Body of pancreas (tissue), 4 donors: ENCODE measurements around the gene MYL3. TPM values are rescaled to one million over a fixed set of nuclear protein-coding genes. Genes with fewer than 3 reads are reported as not detected.
"Not testable (repeated sequence)": the region's sequence is repeated elsewhere in the genome, so short reads cannot be mapped to it uniquely, and the experiment has no call there.

ENCODE experiments used
- ATAC-seq: fragments of 150-250 bp; one replicate; pipeline ENCODE4 v1.9.1; 2016
- DNase-seq, 4 donors: peaks; one replicate each; pipeline ENCODE4 v3.0.0-alpha.2; 2019
- H3K27ac ChIP-seq, 4 donors: fragments of 200-600 bp; sonication (generic); 1 replicate in 3 of 4; 2 replicates in 1 of 4; pipeline versions ENCODE4 v1.5.1 to v1.6.1; 2016 to 2019; ENCODE audit warnings: mild to moderate bottlenecking in 1 of 4, mixed read lengths in 1 of 4, moderate library complexity in 1 of 4
- H3K27me3 ChIP-seq, 2 donors: fragments of 200-600 bp; sonication (generic); one replicate each; pipeline ENCODE4 v1.6.0; 2016; ENCODE audit warnings: mild to moderate bottlenecking in 1 of 2
- H3K36me3 ChIP-seq, 2 donors: fragments of 200-600 bp; sonication (generic); replicated peaks in 1 of 2; 2 replicates each; pipeline ENCODE4 v1.5.1; 2016; ENCODE audit warnings: low read depth in 2 of 2; ENCODE audit not compliant: insufficient read depth in 1 of 2
- H3K4me1 ChIP-seq: fragments of 200-600 bp; sonication (generic); one replicate; pipeline ENCODE4 v1.6.0; 2016
- H3K4me3 ChIP-seq, 2 donors: fragments of 200-600 bp; sonication (generic); 1 replicate in 1 of 2; 2 replicates in 1 of 2; pipeline ENCODE4 v1.5.1; 2016 to 2019
- H3K9me3 ChIP-seq, 3 donors: fragments of 200-600 bp; sonication (generic); 1 replicate in 2 of 3; 2 replicates in 1 of 3; pipeline ENCODE4 v1.5.1; 2016
- CTCF ChIP-seq, 7 experiments: fragments of 450-650 bp in 4 of 7; fragments of 200-600 bp in 3 of 7; sonication (generic) in 3 of 7; IDR thresholded peaks; one replicate each; pipeline ENCODE4 v1.5.1; 2016 to 2019; ENCODE audit warnings: antibody characterized with exemption in 7 of 7
- POLR2A ChIP-seq, 3 donors: fragments of 450-650 bp; IDR thresholded peaks; one replicate each; pipeline ENCODE4 v1.6.1; 2016; ENCODE audit warnings: antibody characterized with exemption in 3 of 3, mild to moderate bottlenecking in 2 of 3
- WGBS, 2 donors: methylation state at CpG; one replicate each; pipeline ENCODE4 v1.1.5; 2017; 5-methylcytosine and 5-hydroxymethylcytosine counted together
- intact Hi-C: fragments of 100-400 bp; cut with DNase I; formaldehyde crosslinking; loops from one replicate; pipeline ENCODE4 v1.15.1; 2023
- total RNA-seq, 2 donors: library from RNA; depleted of rRNA; stranded (reverse); fragments of >200 nt; gene quantifications; one replicate each; pipeline ENCODE4 v1.1.0, GENCODE V29; 2016

MYL3 gene
- 10 to 100 TPM in 1 of 2 donors, not detected in 1; 10.4 TPM for total RNA-seq

GRCh38 chr3:46863261-46863782 lies at the start of gene MYL3:
MYL3 (minus strand) TSS chr3:46863444; CDS start chr3:46863390, 54 bp downstream.
- Histone ChIP-seq H3K4me3 (no peak within 1 kb of the TSS), H3K9me3 (no peaks in the 10 kb centered on the region), H3K27me3 (no peaks in the 10 kb centered on the region), H3K36me3 (no peaks in the 10 kb centered on the region), H3K4me1 (peaks cover 20% of the 10 kb centered on the region), H3K27ac (no peak within 1 kb of the TSS)
- intact Hi-C loops: no loop called here
- DNase-seq (peak in 1 of 4 donors; percentile 4), ATAC-seq (no peak)
- 74 to 76% methylated on average over 4 to 7 of the region's 7 CpGs for WGBS, 2 donors
- TF ChIP-seq POLR2A (IDR thresholded peaks at IDR 0.05) (no peak), CTCF (IDR thresholded peaks at IDR 0.05) (no peak)

- Histone ChIP-seq H3K27me3 (no peaks in the 10 kb centered on the region), H3K27ac (no peak overlapping the region), H3K9me3 (no peaks in the 10 kb centered on the region), H3K36me3 (peaks cover 0 to 6% of the 10 kb centered on the region in 2 donors), H3K4me3 (no peak overlapping the region), H3K4me1 (peaks cover 16% of the 10 kb centered on the region)
- TF ChIP-seq POLR2A (IDR thresholded peaks at IDR 0.05) (no peak), CTCF (IDR thresholded peaks at IDR 0.05) (no peak)
- 79 to 100% methylated on average over 3 of the region's 3 CpGs for WGBS, 2 donors
- ATAC-seq (no peak), DNase-seq (no peak)
- intact Hi-C loops: no loop called here
These were observed 49.7 kb upstream of the MYL3 start for GRCh38 chr3:46912986-46913385.

- H3K27ac ChIP-seq, H3K9me3 ChIP-seq, H3K36me3 ChIP-seq, ATAC-seq, intact Hi-C loops, H3K27me3 ChIP-seq, DNase-seq, H3K4me3 ChIP-seq: not testable (repeated sequence)
- peaks cover 16% of the 10 kb centered on the region for H3K4me1 ChIP-seq
- 88 to 89% methylated on average over 10 of the region's 10 CpGs for WGBS, 2 donors
These were observed 47.7 kb upstream of the MYL3 start for GRCh38 chr3:46910914-46911313.

- intact Hi-C loops: no loop called here
- Histone ChIP-seq H3K4me3 (no peak overlapping the region), H3K9me3 (no peaks in the 10 kb centered on the region), H3K27ac (no peak overlapping the region), H3K36me3 (no peaks in the 10 kb centered on the region), H3K27me3 (no peaks in the 10 kb centered on the region), H3K4me1 (peaks cover 16% of the 10 kb centered on the region)
- TF ChIP-seq CTCF (IDR thresholded peaks at IDR 0.05) (no peak), POLR2A (IDR thresholded peaks at IDR 0.05) (no peak)
- 61 to 88% methylated on average over 2 to 5 of the region's 6 CpGs for WGBS, 2 donors
- ATAC-seq (no peak), DNase-seq (peak in 1 of 4 donors; percentile 12)
These were observed 47.0 kb upstream of the MYL3 start for GRCh38 chr3:46910166-46910760.

GRCh38 chr3:46909535-46910161 lies 46.4 kb upstream of the MYL3 start:
- Histone ChIP-seq H3K4me3 (no peak overlapping the region), H3K27me3 (no peaks in the 10 kb centered on the region), H3K4me1 (peaks cover 16% of the 10 kb centered on the region), H3K9me3 (no peaks in the 10 kb centered on the region), H3K27ac (no peak overlapping the region), H3K36me3 (no peaks in the 10 kb centered on the region)
- 8 to 13% methylated on average over 15 to 18 of the region's 18 CpGs for WGBS, 2 donors
- ATAC-seq (peak; percentile 82), DNase-seq (peak; percentile 82 to 86 (median 85))
- intact Hi-C loops: no loop called here
- TF ChIP-seq CTCF (IDR thresholded peaks at IDR 0.05) (peak; percentile 65 to 87 (median 80)), POLR2A (IDR thresholded peaks at IDR 0.05) (no peak)
